NCI-H526 treated with DMSO at 0.1 percent for 48 hours (cell line): ENCODE measurements around the gene COPS2.

Experiments used
- DNase-seq: peaks from one replicate; lab custom pipeline; 2025; lab: John Stamatoyannopoulos, UW

The COPS2 gene

DNA sequence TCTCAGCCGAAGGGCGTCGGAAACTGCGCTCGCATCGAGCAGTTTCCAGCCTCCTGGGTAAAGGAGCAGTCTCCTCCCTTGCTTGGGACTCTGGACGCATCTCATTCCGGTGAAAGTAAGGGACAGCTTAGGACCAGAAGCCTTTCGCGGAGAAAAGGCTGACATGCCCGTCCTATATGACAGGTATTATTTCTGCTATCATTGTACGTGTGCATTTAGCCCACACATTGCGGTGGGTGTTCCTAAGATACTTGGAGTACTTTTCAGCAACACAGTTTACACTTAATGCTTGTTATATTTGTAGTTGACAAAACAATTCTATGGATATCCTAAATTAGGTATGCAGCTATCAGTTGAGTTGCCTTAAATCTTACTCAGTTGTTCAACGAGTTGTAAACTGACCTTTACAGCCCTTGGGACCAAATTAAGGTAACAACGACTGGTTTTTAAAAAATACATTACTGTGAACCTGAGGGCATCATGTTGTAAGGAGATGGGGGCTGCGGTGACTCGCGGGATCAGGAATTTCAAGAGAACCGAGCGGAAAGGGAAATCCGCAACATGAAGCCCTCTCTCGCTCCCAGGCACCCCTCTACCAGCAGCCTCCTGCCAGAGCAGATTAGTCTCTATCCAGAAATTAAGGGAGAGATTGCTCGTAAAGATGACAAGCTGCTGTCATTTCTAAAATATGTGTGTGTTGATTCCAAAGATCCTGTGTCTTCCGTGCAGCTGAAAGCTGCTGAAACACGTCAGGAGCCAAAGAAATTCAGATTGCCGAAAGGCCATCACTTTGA lies 632 bp upstream of the COPS2 start:
- DNase-seq, result no peak

DNA sequence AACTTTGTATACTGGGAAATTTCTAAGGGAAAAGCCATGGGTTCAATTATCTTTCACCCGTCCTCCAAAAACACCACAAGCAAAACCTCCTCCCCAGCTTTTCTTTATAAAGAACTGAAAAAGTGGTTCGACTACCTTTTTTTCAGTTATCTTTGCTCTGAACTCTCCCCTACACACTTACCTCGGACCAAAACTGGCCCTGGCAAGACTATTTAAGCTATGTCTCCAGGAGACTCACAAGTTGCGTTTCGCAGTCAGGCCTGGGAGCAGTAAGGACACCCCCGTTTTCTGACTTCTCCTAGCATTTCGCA lies 645 bp downstream of the COPS2 start:
- no peak for DNase-seq

DNA sequence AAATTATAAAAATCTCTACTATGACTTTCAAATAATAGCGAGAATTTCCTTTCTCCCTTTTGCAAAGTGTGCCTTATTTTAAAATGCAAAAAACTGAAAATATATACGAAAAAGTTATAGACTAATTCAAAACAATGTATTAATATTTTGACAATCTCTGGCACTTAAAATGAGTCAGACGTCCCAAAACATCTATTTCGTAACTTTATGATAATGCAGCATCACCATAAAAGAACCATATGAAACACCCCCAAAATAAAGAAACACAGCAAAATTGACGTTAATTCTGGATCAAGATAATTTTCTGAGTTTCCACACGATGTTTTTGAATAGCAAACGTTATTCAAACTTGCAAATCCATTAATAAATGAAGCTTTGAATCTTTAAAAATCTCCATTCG lies 1.0 kb downstream of the COPS2 start:
- DNase-seq, result no peak

DNA sequence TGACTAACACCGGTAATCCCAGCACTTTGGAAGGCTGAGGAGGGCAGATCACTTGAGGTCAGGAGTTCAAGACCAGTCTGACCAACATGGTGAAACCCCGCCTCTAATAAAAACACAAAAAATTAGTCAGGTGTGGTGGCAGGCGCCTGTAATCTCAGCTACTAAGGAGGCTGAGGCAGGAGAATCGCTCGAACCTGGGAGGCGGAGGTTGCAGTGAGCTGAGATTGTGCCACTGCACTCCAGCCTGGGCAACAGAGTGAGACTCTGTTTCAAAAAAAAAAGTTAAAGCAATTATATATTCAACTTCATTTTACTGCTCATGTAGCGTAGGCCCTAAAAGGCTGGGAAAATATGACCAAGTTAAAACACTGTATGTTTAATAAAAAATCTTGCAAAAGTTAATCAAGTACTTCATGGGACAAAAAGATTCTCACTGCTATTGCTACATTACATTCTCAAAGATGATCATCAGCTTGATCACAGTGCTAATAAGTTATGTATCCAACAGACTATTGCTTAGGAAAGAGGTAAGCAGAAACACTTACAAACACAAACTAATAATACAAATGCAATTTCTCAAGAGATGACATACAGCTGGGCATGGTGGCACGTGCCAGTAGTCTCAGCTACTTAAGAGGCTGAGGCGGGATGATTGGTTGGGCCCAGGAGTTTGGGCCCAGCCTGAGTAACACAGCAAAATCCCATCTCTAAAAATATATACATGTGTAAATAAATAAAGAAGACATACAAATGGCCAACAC lies 2.7 kb downstream of the COPS2 start:
- DNase-seq, result no peak

DNA sequence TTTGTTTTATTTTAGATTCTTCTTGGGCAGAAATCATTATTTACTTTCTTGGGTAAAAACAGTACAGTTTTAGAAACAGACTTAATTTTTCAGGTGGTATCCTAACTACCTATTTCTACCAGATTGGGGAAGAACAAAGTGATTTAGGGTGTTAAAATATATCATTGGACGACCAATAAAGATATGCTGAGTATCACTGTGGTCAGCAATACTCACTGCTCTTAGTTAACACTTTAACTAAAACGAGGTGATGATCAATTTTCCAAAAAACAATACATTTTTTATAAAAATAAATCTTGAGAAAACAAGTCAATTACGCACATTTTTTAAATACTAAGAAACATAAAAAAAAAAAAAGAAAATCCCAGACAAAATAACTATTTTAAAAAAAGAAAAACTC lies 3.6 kb downstream of the COPS2 start:
- no peak for DNase-seq

DNA sequence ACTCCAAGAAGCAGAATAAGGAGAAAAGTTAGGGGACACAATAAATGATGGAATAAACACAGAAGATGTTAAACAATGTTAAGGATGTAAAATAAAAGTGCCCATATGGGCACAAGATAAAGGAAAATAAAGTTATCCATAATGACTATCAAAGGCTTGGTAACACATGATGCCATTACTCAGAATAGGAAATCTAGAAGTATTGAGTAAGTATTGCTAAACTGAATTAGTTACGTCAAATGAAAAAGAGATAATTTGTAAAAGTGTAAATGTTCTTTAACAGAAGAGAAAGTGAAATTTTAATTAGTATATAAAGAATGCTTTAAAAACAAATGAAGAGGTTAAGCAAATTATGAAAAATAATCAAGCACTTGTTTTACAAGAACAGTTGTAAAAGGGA lies 6.7 kb downstream of the COPS2 start:
- DNase-seq, result no peak

DNA sequence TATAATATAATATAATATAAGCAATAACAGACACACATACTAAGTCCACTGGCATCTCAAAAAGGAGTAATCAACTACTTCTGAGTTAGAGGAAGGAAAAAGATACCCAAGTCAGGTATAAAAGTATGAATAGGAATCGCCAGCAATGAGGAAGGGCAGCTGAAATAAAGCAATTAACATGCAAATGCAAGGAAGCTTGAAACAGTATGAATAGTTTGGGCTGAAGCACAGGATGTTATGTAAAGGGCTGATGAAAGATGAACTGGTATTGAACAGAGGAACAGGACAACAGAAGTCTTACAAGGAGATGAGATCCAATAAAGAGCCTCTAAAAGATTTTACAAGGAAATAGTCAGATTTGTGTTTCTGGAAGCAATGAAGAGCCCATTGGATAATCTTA lies 7.1 kb downstream of the COPS2 start:
- DNase-seq, result no peak

DNA sequence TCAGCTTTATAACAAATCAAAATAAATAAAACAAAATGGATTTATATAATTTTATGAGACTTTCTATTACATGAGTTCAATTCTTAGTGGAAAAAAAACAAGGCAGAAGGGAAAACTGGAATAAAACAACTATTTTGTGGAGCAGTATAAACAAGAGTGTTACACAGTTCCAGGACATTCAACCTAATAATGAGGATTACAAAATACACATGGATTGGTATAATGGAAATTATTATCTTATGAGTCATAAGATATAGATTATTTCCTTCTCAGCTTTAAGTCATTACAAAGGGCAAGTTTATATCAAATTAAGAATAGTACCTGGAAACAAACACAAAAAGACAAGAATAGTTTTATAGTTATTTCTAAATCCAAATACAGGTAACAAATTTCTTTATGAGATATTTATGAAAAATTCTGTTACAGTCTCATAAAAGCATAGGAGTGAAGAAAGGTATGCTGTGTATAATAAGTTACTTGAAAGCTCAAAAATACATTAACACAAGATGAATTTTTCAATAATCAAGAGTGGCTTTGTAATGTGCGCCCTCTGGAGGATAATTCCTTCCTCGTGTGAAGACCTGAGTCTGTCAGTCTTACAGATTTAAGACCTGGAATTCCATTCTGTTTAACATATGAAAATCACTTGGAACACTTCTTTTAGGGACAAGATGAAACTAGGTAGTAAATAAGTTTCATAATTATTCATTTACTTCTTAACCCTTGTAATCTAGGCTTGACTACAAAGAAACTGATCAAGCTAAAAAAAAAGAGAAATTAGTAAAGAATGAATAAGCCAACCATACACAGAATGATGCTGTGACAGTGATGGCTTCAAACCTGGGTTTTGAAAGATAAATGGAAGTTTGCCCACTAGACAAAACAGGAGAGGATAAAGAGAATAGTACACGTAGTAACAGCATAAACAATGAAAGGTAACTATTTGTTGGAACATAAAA lies 9.5 kb downstream of the COPS2 start:
- peak; percentile 25 for DNase-seq

DNA sequence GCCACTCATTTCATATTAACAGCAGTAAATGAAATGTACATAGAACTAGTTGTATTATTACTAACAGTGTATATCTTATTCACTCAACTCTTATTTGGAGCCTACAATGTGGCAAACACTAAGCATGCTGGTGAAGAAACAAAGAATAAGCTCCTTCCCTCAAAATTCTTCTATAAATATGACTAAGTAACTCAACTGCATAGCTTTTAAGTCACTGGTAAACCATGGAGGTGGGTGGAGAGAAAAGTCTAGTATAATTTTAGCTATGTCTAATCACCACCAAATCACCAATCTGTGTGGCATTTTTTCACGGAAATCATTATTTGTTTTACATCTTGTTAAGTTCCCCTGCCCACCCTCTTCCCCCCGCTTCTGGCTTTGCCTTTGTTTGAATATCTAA lies 17.5 kb downstream of the COPS2 start:
- DNase-seq, result no peak

DNA sequence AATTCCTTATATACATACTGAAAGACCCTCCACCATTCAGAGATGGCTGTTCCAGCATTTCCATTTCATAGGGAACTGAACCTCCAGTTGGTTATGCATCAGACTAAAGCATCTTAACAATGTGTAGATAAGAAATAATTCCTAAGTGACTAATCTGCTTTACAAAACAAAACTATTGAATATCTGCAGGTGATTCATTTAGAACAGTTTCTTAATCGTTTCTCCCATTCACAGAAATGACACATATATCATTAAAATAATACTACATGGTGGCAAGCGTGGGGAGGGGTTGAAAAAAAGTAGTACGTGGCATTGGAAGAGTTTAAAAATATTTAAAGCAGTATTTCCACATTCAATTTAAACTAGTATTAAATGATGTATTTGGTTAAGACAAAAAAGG lies 19.5 kb downstream of the COPS2 start:
- DNase-seq, result no peak

DNA sequence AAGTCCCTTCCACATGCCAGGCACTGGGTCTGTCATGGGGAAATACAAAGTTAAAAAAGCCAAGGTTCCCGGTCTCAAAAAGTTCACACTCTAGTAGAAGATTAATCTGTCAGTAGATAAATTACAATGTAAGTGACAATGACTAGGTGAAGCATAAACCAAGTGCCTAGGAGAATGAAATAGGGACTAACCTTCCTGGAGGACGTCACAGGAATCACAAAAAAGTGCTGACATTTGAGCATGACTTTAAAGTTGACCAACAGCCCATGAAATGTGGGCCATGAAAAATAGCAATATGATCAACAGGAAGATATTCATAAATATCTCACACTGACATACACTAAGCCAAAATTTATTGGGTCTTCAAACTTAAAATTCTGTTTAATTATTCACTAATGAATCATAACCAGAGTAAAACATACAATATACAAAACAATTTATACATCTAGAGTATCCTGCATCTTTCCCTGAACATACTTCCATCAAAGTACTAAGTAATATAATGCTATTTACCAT lies 20.0 kb downstream of the COPS2 start:
- no peak for DNase-seq

DNA sequence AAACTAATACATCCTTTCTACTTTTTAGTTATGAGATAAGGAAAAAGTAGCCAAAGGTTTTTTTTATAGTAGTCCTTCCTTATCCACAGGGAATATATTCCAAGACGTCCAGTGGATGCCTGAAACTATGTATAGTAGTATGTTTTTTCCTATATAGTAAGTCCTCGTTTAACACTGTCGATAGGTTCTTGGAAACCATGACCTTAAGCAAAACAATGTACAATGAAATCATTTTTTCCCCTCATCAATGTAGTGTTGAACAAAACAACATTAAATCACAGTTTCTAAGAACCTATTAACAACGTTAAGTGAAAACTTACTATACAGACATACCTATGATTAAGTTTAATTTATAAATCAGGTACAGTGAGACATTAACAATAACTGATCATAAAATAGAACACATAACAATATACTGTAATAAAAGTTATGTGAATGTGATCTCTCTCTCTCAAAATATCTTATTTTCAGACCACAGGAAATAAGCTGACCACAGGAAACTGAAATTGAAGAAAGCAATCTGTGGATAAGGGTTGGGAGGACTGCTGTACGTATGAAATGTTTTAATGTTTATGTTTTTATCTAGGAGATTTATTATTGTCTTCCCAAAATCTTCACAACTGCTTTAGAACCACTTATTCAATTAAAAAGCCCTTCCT lies 20.6 kb downstream of the COPS2 start:
- no peak for DNase-seq

DNA sequence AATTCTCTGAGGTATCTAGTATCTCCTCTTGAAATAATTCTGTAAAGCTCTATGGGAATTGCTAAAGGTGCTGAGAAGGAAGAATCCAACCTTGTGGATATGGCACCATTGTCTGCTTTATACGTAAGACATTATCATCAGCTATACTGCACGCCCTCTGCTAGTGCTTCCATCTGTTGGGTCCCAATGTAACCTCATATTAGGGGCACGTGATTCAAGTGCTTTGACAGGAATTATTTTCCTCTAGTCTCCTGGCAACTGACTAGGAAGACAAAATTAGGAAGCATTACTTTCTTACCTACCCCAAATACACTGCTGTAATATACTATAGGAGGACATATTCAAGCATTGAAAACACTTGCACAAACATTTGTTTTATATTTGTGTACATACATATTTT lies 24.0 kb downstream of the COPS2 start:
- no peak for DNase-seq

DNA sequence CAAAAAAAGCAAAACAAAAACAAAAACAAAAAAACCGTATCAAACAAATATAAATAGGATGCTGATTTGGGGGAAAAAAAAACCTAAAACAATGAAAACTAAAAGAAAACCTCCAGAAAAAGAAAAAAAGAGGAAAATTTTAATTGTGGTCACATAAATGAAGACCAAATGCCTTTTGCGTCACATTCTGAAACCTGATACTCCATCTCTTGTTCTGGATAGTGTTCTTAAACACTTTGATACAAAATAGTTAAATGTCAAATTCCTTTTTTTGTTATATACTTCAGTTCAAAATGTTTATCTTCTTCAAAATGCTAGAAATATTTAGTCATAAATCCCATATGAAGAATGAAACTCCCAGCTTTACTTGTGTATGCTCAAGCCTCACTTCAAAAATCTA lies 31.0 kb downstream of the COPS2 start:
- DNase-seq, result no peak

DNA sequence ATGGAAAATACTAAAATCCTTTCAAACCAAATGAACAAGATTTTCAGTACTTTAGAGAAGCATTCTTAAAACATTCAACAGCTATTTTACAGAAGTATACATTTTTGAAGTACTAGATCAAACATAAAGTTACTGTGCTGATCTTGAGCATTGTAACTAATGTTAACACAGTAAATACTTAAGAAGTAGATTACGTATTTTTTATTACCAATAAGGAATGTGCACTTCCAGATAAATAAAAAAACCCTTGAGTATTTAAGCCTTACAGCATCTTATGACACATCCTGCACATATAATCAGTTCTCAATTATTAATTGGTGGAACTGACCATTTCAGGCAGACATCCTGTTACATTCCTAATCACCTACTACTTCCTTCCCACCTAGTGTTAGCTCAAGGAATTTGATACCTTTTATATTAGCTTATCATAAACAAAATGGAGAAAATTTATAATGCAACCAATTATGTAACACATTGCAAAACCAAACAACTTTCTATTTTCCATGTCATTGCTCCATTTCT lies 32.8 kb downstream of the COPS2 start:
- no peak for DNase-seq

DNA sequence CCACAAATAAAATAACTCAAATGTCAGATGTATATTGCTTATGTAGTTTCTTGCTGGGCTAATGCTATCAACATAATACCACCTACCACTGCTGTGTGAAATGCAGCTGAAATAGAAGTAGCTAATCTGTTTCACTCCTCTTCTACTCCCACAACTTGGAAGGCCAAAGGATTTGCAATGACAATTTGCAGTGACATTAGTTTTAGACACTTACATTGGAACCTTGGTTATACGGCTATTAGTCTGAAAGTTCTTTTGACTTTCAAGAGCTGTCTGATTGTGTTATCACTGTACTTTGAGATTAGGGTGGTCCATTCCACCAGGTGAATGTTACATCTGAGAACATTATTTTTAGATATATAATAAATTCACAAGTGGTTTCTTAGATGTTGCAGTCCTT lies 33.5 kb downstream of the COPS2 start:
- no peak for DNase-seq

DNA sequence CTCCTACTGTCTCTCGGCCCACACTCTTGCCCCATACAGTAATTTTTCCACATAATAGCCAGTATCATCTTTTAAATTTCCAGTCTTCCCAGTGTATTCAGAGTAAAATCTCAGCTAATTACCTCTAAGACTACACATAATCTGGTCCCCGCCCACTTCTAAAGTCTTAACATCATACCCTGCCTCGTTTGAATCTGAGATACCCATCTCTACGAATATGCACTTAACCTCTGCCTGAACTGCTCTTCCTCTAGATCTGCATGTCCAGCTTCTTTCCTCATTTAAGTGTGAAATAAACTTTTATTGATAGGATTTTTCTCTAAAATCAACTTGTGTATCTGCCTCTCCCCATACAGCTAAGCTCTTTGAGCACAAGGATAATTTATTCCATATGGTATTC lies 34.6 kb downstream of the COPS2 start:
- no peak for DNase-seq

DNA sequence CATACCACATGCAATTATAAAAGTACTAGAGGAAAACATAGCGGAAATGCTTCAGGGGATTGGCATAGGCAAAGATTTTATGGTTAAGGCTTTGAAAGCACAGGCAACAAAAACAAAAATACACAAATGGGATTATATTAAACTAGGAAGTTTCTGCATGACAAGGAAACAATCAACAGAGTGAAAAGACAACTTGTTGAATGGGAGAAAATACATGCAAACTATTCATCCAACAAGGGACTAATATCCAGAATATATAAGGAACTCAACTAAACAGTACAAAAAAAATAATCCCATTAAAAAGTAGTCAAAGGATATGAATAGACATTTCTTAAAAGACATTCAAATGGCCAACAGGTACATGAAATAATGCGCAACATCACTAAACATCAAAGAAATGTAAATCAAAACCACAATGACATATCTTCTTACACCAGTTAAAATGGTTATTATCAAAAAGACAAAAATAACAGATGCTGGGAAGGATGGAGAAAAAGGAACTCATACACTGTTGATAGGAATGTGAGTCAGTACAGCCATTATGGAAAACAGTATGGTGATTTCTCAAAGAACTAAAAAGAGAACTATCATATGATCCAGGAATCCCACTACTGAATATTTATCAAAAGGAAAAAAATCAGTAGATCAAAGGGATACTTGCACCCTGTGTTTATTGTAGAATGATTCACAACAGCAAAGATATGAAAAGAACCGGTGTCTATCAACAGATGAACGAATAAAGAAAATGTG lies 39.1 kb downstream of the COPS2 start:
- DNase-seq, result no peak

DNA sequence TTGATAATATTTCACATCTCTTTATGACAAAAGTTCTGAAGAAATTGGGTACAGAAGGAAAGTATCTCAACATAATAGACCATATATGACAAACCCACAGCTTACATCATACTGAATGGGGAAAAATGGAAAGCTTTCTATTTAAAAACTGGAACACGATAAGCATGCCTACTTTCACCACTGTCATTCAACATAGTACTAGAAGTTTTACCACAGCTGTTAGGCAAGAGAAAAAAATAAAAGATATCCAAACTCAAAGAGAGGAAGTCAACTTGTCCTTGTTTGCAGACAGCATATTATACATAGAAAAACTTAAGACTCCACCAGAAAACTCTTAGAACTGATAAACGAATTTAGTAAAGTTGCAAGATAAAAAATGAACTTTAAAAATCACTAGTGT lies 40.3 kb downstream of the COPS2 start:
- no peak for DNase-seq

DNA sequence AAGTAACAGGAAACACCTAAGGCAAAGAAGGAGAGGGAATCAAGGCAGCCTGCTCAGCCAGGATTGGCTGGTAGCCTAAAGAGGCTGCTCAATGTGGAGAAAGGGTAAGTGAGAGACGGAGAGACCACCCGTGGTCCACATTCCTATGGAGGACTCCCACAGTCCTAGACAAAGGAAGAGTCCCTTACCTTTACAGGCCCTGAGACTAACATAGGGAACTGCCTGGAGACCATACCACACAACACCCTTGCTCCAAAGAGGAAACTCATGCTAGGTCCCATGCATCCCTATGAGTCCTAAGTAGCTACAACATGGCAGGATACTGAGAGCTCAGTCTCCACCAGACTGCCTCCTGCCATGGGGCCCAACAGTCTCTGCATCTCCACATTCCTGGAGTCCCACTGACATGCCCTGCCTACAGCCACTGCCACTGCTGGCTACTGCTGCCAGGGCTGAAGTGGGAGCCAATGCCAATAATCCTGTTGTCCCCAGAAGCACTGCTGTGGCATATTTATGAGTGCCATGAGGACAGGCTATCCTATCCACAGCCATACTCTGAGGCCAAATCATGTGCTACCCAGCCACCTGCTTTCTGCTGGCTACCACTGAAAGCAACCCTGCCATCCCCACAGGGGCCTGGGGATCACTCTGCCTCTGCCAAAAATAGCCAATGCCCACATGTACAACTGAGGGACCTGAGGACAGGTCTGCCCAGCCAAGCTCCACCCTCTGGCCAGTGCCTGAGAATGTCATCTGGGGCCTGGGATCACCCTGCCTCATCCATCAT lies 45.0 kb downstream of the COPS2 start:
- DNase-seq, result no peak
